22Rv1 (cell line): ENCODE measurements around the gene SVIL.

Experiments used
- ZFX ChIP-seq: fragments of 450-650 bp; IDR thresholded peaks from 2 replicates; pipeline ENCODE4 v1.6.1; 2017; ENCODE audit warnings: antibody characterized with exemption, borderline replicate concordance
- TF ChIP-seq, protein P1 (sequence below): fragments of 450-650 bp; IDR thresholded peaks from 2 replicates; pipeline ENCODE4 v1.5.1; 2017; ENCODE audit warnings: mild to moderate bottlenecking

GRCh38 chr10:29427667-29428066, 207.1 kb downstream of the SVIL start:
- TF ChIP-seq, protein P1, sequence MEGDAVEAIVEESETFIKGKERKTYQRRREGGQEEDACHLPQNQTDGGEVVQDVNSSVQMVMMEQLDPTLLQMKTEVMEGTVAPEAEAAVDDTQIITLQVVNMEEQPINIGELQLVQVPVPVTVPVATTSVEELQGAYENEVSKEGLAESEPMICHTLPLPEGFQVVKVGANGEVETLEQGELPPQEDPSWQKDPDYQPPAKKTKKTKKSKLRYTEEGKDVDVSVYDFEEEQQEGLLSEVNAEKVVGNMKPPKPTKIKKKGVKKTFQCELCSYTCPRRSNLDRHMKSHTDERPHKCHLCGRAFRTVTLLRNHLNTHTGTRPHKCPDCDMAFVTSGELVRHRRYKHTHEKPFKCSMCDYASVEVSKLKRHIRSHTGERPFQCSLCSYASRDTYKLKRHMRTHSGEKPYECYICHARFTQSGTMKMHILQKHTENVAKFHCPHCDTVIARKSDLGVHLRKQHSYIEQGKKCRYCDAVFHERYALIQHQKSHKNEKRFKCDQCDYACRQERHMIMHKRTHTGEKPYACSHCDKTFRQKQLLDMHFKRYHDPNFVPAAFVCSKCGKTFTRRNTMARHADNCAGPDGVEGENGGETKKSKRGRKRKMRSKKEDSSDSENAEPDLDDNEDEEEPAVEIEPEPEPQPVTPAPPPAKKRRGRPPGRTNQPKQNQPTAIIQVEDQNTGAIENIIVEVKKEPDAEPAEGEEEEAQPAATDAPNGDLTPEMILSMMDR = no peak
- TF ChIP-seq ZFX = no peak
